Activated CD8-positive, alpha-beta memory T cell treated with anti-CD3 and anti-CD28 coated beads for 48 hours (primary cell): Measurements from ENCODE around the gene FADS6.
"Not testable (repeated sequence)": the region's sequence is repeated elsewhere in the genome, so short reads cannot be mapped to it uniquely, and the experiment has no call there.

Experiments used
- DNase-seq, 3 experiments: peaks; one replicate each; pipeline ENCODE4 v3.0.0-alpha.2; 2020; ENCODE audit warnings: low read depth in 2 of 3, low spot score in 2 of 3

The FADS6 gene

DNA sequence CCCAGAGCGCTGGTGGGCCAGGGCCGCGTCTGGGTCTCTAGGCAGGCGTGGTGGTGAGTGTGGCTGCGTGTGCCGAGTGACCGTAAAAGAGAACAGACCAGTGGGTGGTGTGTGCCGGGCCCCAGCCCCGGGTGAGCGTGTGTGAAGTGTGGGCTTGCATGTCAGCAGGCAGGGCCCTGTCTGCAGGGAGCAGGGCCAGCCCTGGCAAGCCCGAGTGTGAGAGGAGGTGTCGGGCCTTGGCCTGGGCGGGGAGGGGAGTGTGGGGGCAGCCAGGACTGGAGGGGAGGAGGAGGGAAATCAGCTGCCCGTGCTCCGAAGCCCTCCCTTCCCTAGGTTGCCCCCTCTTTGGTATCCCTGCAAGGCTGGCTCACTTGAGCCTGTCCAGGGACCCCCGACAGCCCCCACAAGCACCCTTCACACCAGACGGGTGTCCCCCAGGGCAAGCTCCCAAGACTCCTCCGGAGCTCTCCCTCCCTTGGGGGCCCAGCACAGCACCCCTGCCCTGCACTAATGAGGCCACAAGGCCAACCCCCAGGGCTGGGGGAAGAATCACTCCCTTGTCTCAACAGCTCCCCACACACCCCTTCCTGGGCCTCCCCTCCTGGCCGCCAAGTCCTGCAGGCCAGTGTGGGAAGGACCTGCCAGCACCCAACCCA, 27.7 kb upstream of the FADS6 start:
- DNase-seq: no peak

DNA sequence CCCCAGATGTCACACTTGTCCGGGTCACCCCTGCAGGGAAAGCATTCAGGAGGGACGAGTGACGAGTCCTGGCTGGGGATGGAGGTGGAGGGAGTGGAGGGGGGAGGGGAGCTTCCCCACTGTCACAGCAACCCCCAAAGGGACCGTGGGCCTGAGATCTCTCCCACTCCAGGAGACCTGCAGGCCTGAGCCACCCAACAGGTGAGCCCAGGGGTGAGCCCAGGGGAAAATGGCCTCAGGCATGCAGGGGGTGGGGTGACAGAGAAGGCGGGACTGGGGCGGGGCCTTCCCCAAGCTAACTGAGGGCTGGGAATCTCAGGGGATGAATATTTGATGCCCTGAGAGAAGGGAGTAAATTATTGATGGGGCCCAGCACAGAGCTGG, 27.2 kb upstream of the FADS6 start:
- no peak for DNase-seq

DNA sequence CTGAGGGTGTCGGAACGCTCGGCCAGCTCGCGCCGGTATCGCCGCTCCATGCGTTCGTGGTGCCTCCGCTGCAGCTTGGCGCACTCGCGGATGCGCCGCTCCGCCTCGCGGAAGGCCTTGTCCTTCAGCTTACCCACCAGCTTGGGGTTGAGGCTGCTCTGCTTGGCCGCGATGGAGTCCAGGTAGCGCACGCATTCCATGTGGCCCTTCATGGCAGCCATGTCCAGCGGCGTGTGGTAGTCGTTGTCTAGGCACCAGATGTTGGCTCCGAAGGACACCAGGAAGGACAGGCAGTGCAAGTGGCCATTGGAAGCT, 26.8 kb upstream of the FADS6 start:
- DNase-seq: no peak

DNA sequence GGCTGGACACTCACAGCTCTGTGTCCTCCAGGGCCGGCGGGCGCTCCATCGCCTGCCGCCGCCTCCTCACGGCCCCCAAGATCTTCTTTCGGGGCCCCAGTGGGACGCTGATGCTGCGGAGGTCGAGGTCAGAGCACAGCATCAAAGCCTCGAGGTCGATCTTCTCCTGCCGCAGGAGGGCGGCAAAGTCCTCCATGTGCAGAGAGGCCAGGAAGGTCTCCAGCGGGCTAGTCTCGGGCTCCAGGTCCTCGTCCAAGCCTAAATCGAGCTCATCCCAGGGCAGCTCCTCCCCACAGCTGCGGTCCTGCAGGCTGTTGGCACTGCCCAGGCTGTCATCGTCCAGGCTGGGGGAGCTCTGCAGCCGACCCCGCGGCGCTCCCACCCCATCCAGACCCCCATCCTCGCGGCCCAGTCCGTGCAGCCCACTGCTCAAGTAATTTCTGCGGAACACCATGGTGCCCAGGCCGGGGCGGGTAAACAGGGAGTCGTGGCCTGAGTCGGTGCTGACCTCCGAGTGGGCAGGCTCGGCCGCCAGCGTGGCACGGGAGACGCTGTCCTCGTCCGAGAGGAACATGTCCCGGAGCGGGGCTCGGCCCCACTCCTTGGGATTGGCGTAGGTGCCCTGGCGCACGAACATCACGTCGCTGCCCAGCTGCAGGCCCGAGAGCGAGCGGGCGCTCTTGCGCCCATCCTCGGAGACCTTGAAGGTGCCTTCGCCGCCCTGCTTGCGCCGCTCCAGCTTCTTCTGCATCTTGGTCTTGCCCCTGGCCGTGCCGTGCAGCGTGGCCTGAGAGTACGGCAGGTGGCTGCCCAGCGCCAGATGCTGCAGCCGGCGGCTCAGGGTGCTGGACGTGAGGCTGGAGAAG, 26.2 kb upstream of the FADS6 start:
- DNase-seq: no peak

DNA sequence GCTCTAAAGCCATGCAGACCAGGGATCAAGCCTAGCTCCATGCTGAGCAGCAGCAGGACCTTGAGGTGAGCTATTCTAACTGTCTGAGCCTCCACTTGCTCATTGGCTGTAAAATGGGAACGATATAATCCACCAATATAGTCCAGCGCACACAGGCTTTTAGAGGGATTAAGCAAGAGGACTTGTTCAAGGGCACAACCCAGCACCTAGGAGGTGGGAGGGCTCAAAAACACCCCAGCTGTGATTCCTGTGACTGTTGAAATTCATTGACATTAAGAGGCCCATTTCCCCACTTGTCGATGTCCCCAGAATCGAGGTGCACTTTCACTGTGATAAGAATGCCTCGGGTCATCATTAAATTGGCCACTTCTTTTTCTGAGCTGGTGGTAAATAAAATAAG, 25.5 kb upstream of the FADS6 start:
- DNase-seq: no peak

DNA sequence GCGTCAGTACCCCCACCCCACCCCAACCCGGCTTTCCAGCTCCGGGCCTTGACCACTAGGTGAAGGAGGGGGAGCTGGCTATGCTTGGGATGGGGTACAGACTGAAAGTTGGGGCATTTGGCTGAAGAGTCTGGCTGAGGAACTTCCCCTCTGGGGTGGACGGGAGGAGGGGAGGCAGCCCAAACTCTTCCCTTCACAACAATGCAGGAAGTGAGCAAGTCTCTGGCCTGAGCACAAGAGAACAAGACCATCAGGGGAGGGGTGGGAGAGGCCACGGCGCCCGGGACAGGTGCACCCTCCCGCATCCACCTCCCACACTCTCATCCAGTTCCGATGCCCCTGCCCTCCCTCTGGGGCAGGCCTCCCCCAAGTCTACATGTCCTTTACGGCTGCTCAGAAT, 24.0 kb upstream of the FADS6 start:
- no peak for DNase-seq

DNA sequence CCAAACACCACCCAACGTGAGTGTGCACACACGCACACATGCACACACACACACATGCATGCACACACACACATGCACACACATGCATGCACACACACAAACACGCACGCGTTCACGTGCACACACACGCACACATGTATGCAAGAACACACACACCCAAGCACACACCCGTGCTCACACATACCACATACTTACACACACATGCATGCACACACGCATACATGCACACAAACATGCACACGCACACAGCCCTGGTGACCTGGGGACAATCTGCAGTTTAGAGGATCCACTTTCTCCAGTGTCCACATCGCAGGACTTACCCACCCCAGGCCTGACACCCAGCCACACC, 23.4 kb upstream of the FADS6 start:
- no peak for DNase-seq

DNA sequence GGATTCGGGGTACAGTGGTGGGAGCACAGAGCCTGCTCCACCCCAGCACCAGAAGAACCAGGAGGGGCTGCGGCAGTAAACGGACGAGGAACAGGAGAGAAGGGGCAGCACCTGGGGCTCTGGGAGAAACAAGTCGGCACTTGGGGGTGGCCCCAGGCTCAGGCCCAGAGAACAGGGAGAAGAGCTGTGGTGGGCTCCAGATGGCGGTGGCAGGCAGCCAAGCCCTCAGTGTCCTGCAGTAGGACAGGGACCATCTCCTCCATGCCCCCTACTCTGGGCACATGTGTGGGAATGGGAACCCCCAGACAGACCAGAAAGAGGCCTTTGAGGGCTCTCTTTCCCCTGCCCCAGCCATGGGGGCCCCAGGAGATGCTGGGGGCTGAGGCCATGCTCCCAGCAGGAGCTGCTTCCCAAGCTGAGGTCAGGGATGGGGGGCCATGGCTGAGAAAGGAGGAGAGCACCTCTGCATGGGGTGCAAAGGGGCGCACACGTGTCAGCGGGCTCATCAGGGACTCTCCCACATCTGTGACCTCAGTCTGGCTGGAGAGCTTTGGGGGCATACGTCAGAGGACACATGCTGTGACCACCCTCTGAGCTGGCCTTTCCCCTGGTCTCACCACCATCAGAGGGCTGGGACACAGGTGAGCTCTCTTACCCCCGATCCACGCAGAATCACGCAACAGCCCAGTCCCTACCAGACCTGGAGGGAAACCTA, 22.9 kb upstream of the FADS6 start:
- no peak for DNase-seq

DNA sequence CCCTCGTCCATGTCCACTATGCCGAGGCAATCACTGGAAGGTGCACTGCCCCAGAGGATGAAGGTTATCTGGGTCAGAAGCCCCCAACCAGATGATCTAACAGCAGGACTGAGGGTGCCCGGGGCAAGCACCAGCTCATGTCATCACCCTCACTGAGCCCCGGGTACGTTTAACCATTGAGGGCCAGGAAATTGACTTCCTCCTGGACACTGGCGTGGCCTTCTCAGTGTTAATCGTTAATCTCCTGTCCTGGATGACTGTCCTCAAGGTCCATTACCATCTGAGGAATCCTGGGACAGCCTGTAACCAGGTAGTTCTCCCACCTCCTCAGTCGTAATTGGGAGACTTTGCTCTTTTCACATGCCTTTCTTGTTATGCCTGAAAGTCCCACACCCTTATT, 18.0 kb upstream of the FADS6 start:
- DNase-seq: not testable (repeated sequence)

DNA sequence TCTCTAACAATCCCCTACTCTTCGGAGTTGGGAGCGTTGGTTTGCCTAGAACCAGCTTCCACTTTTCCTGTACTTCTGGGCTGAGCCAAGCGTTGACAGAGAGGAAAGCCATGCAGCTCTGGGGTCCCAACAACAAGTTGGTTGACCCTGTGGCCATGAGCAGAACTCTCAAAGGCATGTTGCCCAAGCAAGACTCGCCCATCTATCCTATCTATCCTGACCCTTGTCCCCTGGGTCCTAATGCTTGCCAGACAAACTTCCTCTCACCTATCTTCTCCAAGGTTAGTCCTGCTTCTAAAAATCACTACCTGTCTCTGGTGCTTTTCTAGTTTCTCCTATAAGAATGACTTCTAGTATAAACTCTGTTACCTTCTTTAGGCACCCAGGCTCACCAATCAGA, 15.7 kb upstream of the FADS6 start:
- DNase-seq: not testable (repeated sequence)

DNA sequence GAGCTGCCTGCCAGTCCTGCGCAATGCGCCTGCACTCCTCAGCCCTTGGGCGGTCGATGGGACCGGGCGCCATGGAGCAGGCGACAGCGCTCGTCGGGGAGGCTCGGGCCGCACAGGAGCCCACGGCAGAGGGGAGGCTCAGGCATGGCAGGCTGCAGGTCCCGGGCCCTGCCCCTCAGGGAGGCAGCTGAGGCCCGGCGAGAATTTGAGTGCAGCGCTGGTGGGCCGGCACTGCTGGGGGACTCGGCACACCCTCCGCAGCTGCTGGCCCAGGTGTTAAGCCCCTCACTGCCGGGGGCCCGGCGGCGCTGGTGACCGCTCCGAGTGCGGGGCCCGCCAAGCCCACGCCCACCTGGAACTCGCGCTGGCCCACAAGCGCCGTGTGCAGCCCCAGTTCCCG, 13.6 kb upstream of the FADS6 start:
- DNase-seq: no peak

DNA sequence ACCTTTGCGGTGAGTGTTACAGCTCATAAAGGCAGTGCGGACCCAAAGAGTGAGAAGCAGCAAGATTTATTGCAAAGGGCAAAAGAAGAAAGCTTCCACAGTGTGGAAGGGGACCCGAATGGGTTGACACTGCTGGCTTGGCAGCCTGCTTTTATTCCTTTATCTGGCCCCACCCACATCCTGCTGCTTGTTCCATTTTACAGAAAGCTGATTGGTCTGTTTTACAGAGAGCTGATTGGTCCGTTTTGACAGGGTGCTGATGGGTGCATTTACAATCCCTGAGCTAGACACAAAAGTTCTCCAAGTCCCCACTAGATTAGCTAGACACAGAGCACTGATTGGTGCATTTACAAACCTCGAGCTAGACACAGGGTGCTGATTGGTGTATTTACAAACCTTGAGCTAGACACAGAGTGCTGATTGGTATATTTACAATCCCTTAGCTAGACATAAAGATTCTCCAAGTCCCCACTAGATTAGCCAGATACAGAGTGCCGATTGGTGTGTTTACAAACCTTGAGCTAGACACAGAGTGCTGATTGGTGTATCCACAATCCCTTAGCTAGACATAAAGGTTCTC, 12.9 kb upstream of the FADS6 start:
- not testable (repeated sequence) for DNase-seq

DNA sequence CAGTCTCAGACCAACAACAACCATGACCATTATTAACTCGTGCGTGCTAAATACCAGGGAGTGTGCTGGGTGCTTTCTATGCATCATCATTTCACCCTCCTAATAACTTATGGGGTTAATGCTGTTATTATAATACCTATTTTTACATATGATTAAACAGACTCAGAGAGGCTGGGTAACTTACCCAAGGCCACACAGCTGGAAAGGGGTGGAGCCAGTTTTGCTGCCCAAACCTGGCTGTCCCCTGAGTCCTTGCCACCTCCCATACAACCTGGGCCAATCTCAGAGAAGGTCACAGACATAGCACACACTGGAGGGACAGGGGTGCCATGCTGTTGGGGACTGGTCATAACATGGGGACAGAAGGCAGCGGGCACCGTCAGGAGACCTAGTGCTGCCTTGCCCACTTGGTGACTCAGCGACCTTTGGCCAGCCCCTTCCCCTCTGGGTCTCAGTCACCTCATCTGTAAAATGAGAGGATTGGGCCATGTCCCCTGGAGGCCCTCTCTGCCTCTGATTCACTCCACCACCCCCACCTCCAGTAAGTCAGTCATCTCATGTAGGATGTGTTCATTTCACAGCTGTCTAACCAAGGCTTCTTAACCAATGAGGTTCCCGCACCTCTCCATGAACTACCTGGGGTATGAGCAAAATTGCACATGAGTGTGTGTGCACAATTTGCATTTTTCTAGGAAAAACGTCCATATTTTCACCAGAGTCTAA, 11.4 kb upstream of the FADS6 start:
- no peak for DNase-seq

DNA sequence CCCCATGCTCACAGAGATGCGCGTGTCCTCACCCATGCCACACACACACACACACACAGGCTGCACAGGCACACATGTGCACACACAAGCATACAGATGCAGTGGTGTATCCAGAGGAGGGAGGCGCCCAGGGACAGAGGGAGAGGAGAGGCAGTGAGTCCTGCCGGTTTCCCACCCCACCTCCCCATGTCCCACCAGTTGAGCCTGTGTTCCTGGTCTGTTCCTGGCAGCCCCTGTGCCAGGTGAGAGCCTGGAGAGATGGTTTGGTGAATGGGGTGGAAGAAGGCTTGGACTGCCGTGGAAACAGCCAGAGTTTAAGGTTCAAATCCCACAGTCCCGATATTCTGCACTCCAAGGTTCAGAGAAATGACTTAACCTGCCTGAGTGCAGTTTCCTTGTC, 10.2 kb upstream of the FADS6 start:
- no peak for DNase-seq

DNA sequence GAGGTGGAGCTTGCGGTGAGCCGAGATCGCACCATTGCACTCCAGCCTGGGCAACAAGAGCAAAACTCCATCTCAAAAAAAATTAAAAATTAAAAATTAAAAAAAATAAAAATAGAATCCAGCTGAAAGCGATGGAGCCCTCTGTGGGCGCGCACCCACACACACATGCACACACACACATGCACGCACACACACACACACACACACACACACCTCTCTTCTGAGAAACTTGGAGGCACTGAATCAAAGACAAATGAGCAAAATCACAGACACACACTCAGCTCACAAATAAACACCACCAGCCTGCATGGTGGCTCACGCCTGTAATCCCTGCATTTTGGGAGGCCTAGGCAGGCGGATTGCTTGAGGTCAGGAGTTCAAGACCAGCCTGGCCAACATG, 9.6 kb upstream of the FADS6 start:
- DNase-seq: no peak

DNA sequence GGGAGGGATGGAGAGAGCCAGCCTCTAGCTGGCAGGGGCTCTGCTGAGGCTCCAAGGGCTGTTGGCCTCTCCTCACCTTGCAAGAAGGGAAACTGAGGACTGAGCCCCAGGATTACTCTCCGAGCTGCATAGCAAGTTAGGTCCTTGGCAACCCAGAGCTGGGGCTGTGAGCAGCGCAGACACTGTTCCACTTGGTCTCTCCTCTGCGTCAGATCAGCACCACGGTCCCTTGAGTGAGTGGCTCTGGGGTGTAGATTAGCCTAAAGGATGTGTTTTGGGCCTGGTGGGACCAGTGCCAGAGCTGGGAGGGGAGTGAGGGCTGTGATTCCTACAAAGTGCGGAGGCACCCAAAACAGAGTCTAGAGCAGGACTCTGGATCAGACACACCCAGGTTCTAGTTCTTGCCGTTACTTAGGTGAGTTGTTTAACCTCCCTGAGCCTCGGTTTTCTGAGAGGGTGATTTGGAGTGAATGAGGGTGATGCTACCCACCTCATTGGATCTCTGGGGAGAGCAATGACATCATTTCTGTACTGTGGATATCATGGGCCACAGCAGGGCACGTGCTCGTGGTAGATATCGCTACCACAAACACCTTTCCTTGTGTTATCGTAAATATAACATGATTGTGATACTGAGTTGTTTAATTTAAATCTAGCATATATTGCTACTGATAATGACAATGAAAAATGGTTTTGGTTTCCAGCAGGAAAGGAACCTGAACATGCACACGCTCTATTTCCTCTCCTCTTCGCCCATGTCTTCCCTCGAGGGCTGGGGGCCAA, 8.1 kb upstream of the FADS6 start:
- DNase-seq: no peak

DNA sequence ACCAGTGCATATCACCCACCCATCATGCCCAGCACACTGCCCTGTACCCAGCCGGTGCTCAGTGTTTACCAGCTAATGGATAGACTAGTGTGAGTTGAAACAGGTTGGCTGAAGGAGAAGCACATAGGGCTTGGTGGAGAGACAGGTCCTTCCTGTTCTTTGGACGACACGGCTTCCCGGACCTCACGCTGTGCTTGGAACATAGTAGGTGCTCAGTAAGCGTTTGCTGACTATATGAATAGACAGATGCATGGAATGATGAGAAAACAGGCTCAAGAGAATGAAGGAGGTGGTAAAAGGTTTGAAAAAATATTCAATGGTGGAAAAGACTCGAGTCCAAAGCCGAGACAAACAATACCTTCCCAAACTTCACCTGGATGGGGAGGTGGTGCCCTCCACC, 6.8 kb upstream of the FADS6 start:
- no peak for DNase-seq

DNA sequence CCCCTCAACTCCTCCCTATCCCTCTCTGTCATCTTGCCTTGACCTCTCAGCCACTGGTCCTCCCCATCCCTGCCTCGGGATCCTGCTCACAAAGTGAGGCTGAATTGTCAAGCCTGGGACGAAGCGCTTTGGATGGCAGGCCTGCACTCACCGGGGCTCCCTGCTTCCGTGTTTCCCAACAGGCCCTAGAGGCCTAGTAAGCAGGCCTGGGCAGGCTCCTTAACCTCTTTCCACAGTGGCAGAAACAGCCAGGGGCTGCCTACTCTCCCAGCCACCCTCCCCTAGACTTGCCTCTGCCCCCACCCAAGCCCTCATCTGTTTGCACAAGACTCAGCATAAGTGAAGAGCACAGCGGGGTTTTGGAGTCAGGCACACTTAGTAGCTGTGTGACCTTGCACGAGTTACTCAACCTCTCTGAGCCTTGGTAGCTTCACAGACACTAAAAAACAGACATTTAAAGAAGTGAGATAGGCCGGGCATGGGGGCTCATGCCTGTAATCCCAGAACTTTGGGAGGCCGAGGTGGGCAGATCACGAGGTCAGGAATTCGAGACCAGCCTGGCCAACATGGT, 5.0 kb upstream of the FADS6 start:
- DNase-seq: no peak

DNA sequence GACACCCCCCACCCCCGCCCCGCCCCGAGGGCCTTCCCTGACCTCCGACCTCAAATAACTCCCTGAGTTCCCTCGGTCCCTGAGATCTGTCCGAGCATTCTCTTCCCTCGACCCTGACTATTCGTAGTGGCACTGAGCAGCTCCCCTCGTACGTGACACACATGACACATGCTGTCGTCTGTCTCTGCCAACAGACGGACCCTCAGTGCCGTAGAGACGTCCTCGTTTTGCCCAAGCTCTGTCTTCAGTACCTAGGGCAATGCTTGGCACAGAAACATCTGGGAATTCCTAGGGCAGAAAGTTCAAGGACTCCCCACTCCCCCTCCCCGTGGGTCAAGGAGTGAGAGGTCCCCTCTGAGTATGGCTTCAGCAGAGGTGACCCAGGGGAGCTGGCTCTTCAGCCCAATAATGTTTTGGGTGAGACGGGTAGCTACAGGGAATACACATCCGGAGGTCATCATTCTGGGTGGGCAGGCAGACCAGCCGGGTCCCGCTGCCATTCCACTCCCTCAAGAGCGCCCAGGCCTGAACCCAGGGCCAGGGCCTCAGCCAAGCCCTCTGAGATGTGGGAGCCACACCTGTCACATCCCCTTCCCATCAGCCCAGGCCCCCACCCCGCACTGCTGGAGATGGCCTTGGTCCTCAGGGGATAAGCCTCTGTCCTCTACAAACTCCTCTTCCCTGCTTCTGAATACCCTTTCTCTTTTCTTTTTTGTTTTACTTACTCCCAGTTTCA, 671 bp upstream of the FADS6 start:
- no peak for DNase-seq
